ENCODE measurements around the gene PAXIP1. TPM values are rescaled to one million over a fixed set of nuclear protein-coding genes. Genes with fewer than 3 reads are reported as not detected.

The PAXIP1 gene
- total RNA-seq, 1 donor from 2014 or later = 12.5 TPM

Other genes starting within 250 kb of the PAXIP1 start
- gene HTR5A, start 67.2 kb upstream of the PAXIP1 start, total RNA-seq = not detected